GM12864 (cell line): ENCODE results near the gene LECT2.

ENCODE experiments used
- DNase-seq: peaks from one replicate; pipeline ENCODE4 v3.0.0-alpha.2; 2011; ENCODE audit warnings: low read depth
- H3K4me3 ChIP-seq: 2 replicates; pipeline ENCODE4 v1.5.1; 2011; ENCODE audit warnings: mild to moderate bottlenecking, low read depth, low read length, control low read depth
- CTCF ChIP-seq: IDR thresholded peaks from 2 replicates; pipeline ENCODE4 v1.5.1; 2011; ENCODE audit warnings: low read depth, mild to moderate bottlenecking, moderate library complexity, low read length, control low read depth, inconsistent platforms; ENCODE audit errors: missing control alignments

Gene LECT2

GRCh38 chr5:135942202-135942771, 12.5 kb downstream of the LECT2 start:
- no peak for TF ChIP-seq CTCF
- no peak for DNase-seq
- H3K4me3 ChIP-seq = no peak overlapping the region

DNA sequence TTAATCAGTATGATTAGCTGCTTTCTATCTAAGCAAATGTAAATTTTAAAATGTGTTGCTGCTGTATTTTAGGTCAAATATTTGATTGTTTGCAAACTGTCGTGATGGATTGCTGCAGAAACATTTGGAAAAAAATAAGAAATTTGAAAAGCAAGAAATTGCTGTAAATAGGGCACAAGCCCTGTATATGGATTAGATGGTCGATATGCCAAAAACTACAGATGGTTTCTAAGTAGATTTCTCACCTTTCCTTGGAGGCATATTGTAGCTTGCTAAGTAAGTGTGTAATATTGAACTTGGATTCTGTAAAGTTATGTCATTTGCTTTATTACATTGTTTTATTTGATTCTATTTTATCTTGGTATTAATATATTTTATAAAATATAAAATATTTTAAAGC, 13.1 kb downstream of the LECT2 start:
- H3K4me3 ChIP-seq = no peak overlapping the region
- TF ChIP-seq CTCF = no peak
- no peak for DNase-seq

GRCh38 chr5:135937245-135937911, 17.4 kb downstream of the LECT2 start:
- no peak for TF ChIP-seq CTCF
- no peak for DNase-seq
- no peak overlapping the region for H3K4me3 ChIP-seq

DNA sequence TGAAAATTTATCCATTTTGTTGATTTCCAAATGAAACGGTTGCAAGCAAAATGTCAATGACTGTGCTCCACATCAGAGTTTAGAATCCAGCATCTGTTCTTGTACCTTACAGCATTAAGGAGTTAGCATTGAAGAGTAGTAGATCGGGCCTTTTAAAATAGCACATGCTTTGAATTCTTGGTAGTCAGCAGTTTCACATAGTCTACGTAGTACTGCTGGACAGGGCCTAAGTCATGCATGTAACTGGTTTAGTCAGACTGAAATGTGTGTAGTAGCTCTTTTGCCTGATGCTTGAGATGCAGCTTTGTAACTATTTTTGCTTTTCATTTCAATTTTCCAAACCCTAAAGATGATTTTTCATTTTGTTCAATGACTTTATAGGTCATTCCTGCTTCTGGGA, 19.8 kb downstream of the LECT2 start:
- no peak for DNase-seq

GRCh38 chr5:135930949-135931295, 23.9 kb downstream of the LECT2 start:
- no peak for TF ChIP-seq CTCF
- no peak for DNase-seq
- H3K4me3 ChIP-seq = no peak overlapping the region

More for the DNA sequence above, 19.8 kb downstream of the LECT2 start:
- no peak for TF ChIP-seq CTCF
- no peak overlapping the region for H3K4me3 ChIP-seq

- no peak for TF ChIP-seq CTCF
- no peak overlapping the region for H3K4me3 ChIP-seq
- DNase-seq = no peak
These were observed 24.5 kb downstream of the LECT2 start for GRCh38 chr5:135930029-135930948.
